Endothelial cell (in vitro differentiated cells): ENCODE measurements around the gene HSF5. TPM values are rescaled to one million over a fixed set of nuclear protein-coding genes. Genes with fewer than 3 reads are reported as not detected.

Experiments
- DNase-seq: peaks from one replicate; pipeline ENCODE4 v3.0.0; 2021; ENCODE audit warnings: low spot score
- H3K27ac Mint-ChIP-seq: one replicate; pipeline ENCODE4 v1.8.0; 2021; ENCODE audit warnings: mixed read lengths, inconsistent platforms; ENCODE audit not compliant: unreplicated experiment
- H3K27me3 Mint-ChIP-seq: one replicate; pipeline ENCODE4 v1.8.0; 2021; ENCODE audit warnings: mild to moderate bottlenecking, moderate library complexity, mixed read lengths, inconsistent platforms; ENCODE audit not compliant: unreplicated experiment
- H3K36me3 Mint-ChIP-seq: one replicate; pipeline ENCODE4 v1.8.0; 2021; ENCODE audit warnings: mild to moderate bottlenecking, low read depth, mixed read lengths, inconsistent platforms; ENCODE audit not compliant: unreplicated experiment
- H3K4me1 Mint-ChIP-seq: one replicate; pipeline ENCODE4 v1.8.0; 2021; ENCODE audit warnings: mild to moderate bottlenecking, mixed read lengths, inconsistent platforms; ENCODE audit not compliant: unreplicated experiment
- H3K4me3 Mint-ChIP-seq: one replicate; pipeline ENCODE4 v1.8.0; 2021; ENCODE audit warnings: mild to moderate bottlenecking, mixed read lengths, inconsistent platforms; ENCODE audit not compliant: unreplicated experiment
- H3K9me3 Mint-ChIP-seq: one replicate; pipeline ENCODE4 v1.8.0; 2021; ENCODE audit warnings: mixed read lengths, inconsistent platforms; ENCODE audit not compliant: unreplicated experiment
- total RNA-seq: library from RNA; stranded (reverse); fragmentation: NEBNext Ultra II Directional; extraction: Animal tissue kit (Norgen Biotek cat#: 25700); gene quantifications from one replicate; pipeline ENCODE4 v1.2.1, GENCODE V29; 2021; ENCODE audit not compliant: unreplicated experiment
- TF ChIP-seq, protein P1 (sequence below): fragments of 200-600 bp; sonication (generic); IDR thresholded peaks from one replicate; pipeline ENCODE4 v1.5.0; 2021; ENCODE audit warnings: antibody characterized with exemption; ENCODE audit not compliant: unreplicated experiment

The HSF5 gene
- total RNA-seq, 1 donor from 2014 or later: 0.10 TPM

DNA sequence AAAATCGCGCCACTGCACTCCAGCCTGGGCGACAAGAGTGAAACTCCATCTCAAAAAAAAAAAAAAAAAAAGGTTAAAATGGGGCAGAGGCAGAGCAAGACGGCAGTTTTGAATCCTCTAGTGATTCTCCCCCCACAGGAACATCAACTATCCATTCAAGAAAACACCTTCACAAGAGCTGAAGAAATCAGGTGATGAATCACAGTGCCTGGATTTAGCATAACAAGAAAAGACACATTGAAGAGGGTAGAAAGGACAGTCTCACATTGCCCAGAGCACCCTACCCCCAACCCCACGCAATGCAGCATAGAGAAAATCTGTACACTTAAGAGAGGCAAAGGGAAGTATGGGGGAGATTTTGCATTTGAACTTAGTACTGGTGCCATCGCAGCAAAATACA is 42.1 kb downstream of the HSF5 start:
- Mint-ChIP-seq H3K4me3 (no peak overlapping the region), H3K36me3 (no peaks in the 10 kb centered on the region), H3K9me3 (no peaks in the 10 kb centered on the region), H3K27ac (no peak overlapping the region), H3K4me1 (no peaks in the 10 kb centered on the region), H3K27me3 (peaks cover 4% of the 10 kb centered on the region)
- DNase-seq: no peak
- TF ChIP-seq, protein P1, sequence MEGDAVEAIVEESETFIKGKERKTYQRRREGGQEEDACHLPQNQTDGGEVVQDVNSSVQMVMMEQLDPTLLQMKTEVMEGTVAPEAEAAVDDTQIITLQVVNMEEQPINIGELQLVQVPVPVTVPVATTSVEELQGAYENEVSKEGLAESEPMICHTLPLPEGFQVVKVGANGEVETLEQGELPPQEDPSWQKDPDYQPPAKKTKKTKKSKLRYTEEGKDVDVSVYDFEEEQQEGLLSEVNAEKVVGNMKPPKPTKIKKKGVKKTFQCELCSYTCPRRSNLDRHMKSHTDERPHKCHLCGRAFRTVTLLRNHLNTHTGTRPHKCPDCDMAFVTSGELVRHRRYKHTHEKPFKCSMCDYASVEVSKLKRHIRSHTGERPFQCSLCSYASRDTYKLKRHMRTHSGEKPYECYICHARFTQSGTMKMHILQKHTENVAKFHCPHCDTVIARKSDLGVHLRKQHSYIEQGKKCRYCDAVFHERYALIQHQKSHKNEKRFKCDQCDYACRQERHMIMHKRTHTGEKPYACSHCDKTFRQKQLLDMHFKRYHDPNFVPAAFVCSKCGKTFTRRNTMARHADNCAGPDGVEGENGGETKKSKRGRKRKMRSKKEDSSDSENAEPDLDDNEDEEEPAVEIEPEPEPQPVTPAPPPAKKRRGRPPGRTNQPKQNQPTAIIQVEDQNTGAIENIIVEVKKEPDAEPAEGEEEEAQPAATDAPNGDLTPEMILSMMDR: no peak

DNA sequence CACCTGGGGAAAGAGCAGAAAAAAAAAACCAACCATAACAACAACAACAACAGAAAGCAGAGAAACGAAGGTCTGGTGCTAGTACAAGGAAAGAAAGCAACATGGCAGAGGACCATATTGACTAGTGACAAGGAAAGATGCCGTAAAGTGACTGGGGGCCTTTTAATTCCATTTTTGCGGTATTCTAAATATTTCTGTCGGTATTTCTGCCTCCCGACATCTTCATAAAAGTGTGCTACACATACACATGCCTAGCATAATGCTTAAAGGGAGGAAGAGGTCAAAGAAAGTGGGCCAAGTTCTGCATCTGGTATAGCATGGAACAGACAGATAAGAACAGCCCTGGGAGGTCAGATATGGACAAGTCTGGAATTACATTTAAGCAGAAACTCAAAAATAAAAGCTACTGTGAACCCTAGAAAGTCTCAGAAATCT is 51.4 kb downstream of the HSF5 start:
- Mint-ChIP-seq H3K4me3 (no peak overlapping the region), H3K9me3 (no peaks in the 10 kb centered on the region), H3K27ac (no peak overlapping the region), H3K4me1 (no peaks in the 10 kb centered on the region), H3K27me3 (peaks cover 9% of the 10 kb centered on the region), H3K36me3 (no peaks in the 10 kb centered on the region)
- TF ChIP-seq, protein P1: no peak
- DNase-seq: no peak

DNA sequence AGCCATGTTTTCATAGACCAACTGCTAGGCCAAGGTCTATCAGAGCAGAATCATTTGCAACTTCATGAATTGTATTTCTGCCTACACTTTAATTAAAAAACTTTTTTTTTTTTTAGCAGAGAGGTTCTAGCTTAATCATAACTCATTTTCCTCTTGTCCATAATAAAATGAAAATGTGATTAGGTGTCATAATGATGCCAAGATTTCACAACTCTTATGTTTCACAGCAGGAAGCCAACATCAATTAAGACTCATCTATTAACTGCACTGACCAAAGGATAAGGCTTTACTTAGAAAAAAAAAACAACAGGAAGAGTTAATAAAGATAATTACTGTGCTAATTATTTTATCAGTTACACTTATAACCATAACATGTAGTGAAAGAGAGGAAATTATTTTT is 52.0 kb downstream of the HSF5 start:
- no peak for DNase-seq
- Mint-ChIP-seq H3K9me3 (no peaks in the 10 kb centered on the region), H3K27me3 (peaks cover 8% of the 10 kb centered on the region), H3K4me3 (no peak overlapping the region), H3K36me3 (no peaks in the 10 kb centered on the region), H3K4me1 (no peaks in the 10 kb centered on the region), H3K27ac (no peak overlapping the region)
- TF ChIP-seq, protein P1: no peak

DNA sequence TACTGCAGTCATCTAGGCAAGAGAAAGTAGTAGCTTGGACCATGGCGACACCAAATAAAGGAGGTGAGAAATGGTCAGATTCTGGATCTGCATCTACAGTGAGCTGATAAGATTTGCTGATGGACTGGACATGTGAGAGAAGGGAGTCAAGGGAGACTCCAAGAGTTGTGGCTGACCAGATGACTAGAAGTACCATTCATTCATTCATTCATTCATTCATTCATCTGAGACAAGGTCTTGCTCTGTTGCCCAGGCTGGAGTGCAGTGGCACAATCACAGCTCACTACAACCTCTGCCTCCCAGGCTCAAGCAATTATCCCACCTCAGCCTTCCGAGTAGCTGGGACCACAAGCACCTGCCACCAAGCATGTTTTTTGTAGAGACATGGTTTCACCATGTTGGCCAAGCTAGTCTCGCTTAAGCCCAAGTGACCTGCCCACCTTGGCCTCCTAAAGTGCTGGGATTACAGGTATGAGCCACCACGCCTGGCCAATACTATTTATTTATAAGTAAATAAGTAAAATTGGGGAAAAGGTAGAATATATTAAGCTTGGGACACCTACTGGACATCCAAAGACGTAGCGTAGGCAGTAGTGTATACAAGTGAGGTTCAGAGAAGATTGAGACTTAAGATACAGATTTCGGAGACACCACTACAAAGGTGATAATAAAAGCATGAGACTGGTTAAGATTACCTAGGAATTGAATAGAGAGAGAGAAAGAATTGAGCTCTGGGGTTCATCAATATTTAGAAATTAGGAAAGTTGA is 55.2 kb downstream of the HSF5 start:
- no peaks in the 10 kb centered on the region for H3K4me1 Mint-ChIP-seq
- H3K27me3 Mint-ChIP-seq: peaks cover 8% of the 10 kb centered on the region

DNA sequence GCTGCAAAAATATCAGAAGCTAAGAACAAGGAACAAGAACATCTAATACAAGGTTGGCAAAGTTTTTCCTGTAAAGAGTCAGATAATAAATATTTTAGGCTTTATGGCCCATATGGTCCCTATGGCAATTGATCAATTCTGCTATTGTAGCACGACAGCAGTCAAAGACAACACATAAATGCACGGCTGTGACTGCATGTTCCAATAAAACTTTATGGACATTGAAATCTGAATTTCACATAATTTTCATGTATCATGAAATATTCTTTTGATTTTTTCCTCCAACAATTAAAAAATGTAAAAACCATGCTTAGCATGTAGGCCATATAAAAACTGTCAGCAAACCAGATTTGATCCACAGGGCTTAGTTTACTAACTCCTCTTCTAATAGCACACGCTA is 60.4 kb downstream of the HSF5 start:
- no peaks in the 10 kb centered on the region for H3K27me3 Mint-ChIP-seq
- TF ChIP-seq, protein P1: no peak
- no peak for DNase-seq
- no peaks in the 10 kb centered on the region for H3K9me3 Mint-ChIP-seq
- no peaks in the 10 kb centered on the region for H3K36me3 Mint-ChIP-seq
- H3K4me1 Mint-ChIP-seq: no peaks in the 10 kb centered on the region
- H3K27ac Mint-ChIP-seq: no peak overlapping the region
- H3K4me3 Mint-ChIP-seq: no peak overlapping the region

More for the DNA sequence above, 55.2 kb downstream of the HSF5 start:
- no peaks in the 10 kb centered on the region for H3K36me3 Mint-ChIP-seq
- H3K27ac Mint-ChIP-seq: no peak overlapping the region
- TF ChIP-seq, protein P1: no peak
- DNase-seq: no peak
- H3K9me3 Mint-ChIP-seq: no peaks in the 10 kb centered on the region
- H3K4me3 Mint-ChIP-seq: no peak overlapping the region
